Neuron (in vitro differentiated cells): ENCODE data around the gene ZNF556.
"Not testable (repeated sequence)": the region's sequence is repeated elsewhere in the genome, so short reads cannot be mapped to it uniquely, and the experiment has no call there.

Source experiments
- H2AFZ ChIP-seq: one replicate; pipeline ENCODE4 v1.6.1; 2013; ENCODE audit warnings: low read depth, mild to moderate bottlenecking, inconsistent platforms, low read length, moderate library complexity
- H3K27me3 ChIP-seq: one replicate; pipeline ENCODE4 v1.6.1; 2013; ENCODE audit warnings: low read length; ENCODE audit not compliant: insufficient read depth
- H3K36me3 ChIP-seq: one replicate; pipeline ENCODE4 v1.6.1; 2013; ENCODE audit warnings: low read length; ENCODE audit not compliant: insufficient read depth
- H3K4me1 ChIP-seq: one replicate; pipeline ENCODE4 v1.6.1; 2013; ENCODE audit warnings: low read length; ENCODE audit not compliant: insufficient read depth
- H3K4me3 ChIP-seq: 2 replicates; pipeline ENCODE4 v1.5.1; 2013; ENCODE audit warnings: mild to moderate bottlenecking, low read length, moderate library complexity
- H3K9me3 ChIP-seq: one replicate; pipeline ENCODE4 v1.6.1; 2013; ENCODE audit warnings: low read length

ZNF556 gene

DNA sequence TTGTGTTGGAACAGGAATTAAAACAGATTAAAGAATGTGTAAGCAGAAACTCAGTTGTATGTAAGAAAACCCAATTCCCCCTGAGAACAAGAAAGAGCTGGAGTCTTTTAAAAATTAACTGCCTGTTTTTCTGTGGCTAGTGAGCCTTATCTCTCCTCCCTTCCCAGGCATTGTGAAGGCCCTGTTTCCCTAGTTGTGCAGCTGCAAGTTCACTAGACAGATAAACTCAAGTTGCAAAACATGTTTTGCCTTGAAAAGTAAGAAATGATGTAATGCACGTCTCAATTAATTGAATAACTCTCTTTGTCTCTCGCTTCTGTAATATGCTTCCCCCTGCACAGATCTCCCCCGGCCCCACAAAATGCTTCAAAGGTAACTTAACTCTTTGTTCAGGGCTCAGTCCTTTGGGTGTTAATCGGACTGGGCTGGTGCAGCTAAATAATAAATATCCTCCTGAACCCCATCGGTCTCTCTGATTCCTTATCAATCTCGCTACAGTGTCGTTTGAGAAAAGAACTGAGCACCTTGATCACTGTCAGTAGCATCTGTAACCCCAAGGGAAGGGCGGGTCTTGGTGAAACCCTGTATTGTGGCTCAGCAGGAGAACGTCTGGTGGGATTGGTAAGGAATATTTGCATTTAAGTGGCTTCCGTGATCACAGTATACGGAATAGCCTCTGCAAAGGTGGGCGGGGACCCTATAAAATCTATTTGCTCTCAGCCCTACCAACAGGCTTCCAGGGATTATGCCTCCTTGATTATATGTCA lies 1.6 kb upstream of the ZNF556 start:
- Histone ChIP-seq H3K27me3 (no peaks in the 10 kb centered on the region), H3K4me3 (no peak overlapping the region), H2AFZ (no peak overlapping the region)

DNA sequence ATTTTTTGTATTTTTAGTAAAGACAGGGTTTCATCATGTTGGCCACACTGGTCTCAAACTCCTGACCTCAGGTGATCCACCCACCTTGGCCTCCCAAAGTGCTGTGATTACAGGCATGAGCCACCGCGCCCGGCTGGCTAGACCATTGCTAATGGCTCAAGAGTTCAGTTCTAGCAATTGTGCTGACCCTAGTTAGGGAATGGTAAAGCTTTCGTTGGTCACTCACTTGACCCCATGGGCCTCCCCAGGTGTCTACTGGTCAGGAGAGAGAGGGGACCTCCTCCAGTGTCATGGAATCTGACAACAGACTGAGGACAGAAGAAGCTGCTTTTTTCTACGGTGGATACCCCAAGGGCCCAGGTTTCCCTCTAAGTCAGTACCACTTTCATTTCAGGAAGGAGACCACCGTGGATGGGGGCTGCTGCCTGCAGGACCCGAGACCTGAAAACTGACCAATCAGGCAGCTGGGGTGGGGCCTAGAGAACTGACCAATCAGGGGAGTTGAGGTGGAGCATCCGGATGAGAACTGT lies 575 bp upstream of the ZNF556 start:
- no peaks in the 10 kb centered on the region for H3K36me3 ChIP-seq
- H3K4me1 ChIP-seq, result no peaks in the 10 kb centered on the region
- no peak overlapping the region for H2AFZ ChIP-seq
- no peak overlapping the region for H3K4me3 ChIP-seq
- no peaks in the 10 kb centered on the region for H3K27me3 ChIP-seq
- H3K9me3 ChIP-seq, result no peaks in the 10 kb centered on the region

More for the DNA sequence above, 1.6 kb upstream of the ZNF556 start:
- Histone ChIP-seq H3K4me1 (no peaks in the 10 kb centered on the region), H3K36me3 (no peaks in the 10 kb centered on the region), H3K9me3 (no peaks in the 10 kb centered on the region)

DNA sequence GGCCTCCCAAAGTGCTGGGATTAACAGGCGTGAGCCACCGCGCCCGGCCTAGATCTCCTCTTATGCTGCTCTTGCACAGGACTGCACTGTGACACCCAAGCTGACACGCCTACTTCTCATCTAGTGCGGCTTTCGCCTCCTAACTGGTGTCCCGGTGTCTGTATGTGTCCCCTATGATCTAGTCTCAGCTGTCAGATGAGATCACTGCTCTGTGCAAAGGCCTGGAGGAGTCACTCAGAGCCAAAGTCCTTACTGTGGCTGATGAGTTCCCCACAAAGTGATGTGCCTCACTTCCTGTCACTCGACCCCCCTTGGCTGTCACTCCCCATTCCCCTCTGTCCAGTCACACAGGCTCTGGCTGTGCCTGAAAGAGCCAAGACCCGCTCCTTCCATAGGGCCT lies 2.5 kb downstream of the ZNF556 start:
- no peaks in the 10 kb centered on the region for H3K27me3 ChIP-seq
- no peaks in the 10 kb centered on the region for H3K36me3 ChIP-seq
- H3K4me3 ChIP-seq, result no peak overlapping the region

DNA sequence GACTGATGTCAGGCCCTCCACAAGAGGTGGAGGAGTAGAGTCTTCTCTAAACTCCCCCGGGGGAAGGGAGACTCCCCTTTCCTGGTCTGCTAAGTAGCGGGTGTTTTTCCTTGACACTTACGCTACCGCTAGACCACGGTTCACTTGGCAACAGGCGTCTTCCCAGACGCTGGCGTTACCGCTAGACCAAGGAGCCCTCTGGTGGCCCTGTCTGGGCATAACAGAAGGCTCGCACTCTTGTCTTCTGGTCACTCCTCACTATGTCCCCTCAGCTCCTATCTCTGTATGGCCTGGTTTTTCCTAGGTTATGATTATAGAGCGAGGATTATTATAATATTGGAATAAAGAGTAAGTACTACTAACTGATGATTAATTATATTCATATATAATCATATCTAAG lies 5.0 kb downstream of the ZNF556 start:
- not testable (repeated sequence) for H2AFZ ChIP-seq, H3K4me3 ChIP-seq, H3K4me1 ChIP-seq, H3K9me3 ChIP-seq, H3K36me3 ChIP-seq, H3K27me3 ChIP-seq

More for the DNA sequence above, 2.5 kb downstream of the ZNF556 start:
- Histone ChIP-seq H3K4me1 (no peaks in the 10 kb centered on the region), H2AFZ (no peak overlapping the region), H3K9me3 (no peaks in the 10 kb centered on the region)

DNA sequence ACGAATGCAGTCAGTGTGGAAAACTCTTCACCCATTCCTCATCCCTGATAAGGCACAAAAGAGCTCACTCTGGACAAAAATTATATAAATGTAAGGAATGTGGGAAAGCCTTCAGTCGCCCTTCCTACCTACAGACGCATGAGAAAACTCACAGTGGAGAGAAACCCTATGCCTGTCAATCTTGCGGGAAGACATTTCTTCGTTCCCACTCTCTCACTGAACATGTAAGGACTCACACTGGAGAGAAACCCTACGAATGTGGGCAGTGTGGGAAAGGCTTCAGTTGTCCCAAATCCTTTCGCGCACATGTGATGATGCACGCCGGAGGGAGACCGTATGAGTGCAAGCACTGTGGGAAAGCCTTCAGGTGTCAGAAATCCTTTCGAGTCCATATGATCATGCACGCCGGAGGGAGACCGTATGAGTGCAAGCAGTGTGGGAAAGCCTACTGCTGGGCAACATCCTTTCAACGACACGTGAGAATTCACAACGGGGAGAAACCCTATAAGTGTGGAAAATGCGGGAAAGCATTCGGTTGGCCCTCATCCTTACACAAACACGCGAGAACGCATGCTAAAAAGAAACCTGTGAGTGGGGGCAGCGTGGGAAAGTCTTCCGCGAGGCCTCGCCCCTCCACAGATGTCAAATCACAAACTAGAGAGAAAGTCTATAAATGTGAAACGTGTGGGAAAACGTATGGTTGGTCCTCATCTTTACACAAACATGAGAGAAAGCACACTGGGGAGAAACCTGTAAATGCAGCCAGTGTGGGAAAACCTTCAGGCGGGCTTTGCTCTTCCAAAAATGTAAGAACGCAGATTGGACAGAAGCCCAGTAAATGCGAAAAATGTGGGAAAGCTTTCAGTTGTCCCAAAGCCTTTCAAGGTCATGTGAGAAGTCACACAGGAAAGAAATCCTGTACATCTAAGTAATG lies 10.5 kb downstream of the ZNF556 start:
- H2AFZ ChIP-seq, result no peak overlapping the region
- H3K4me3 ChIP-seq, result no peak overlapping the region
- no peaks in the 10 kb centered on the region for H3K27me3 ChIP-seq
- H3K4me1 ChIP-seq, result no peaks in the 10 kb centered on the region
- H3K9me3 ChIP-seq, result peaks cover 13% of the 10 kb centered on the region
- H3K36me3 ChIP-seq, result no peaks in the 10 kb centered on the region

DNA sequence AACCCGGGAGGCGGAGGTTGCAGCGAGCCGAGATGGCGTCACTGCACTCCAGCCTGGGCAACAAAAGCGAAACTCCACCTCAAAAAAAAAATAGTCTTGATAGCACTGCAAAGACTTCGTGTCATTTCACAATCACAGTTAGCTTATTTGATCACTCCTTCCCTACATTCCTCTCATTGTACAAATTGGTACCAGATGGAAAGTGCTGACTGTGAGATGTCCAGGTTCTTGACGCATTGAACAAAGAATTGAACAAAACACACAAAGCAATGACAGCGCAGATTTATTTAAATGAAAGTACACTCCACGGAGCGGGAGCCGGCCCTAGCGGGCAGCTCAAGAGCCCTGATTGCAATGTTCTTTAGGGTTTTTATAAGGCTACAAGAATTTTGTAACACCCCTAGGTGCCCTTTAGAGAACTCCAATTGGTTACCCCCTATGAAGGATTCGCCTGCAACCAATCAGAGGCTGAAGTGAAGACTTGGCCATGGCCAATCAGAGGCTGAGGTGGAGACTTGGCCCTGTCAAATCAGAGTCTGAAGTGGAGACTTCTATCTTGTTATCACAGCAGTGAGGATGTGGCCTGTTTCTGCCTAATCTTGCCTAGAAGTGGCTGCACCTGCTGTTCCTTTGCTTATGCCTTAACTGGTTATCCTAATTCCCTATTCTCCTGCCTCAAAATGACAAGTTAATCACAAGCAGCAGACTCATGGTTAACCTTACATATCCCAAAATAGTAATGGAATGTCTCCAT lies 16.7 kb downstream of the ZNF556 start:
- peaks cover 4% of the 10 kb centered on the region for H3K4me1 ChIP-seq
- no peak overlapping the region for H3K4me3 ChIP-seq
- no peaks in the 10 kb centered on the region for H3K27me3 ChIP-seq

GRCh38 chr19:2885736-2886135 lies 18.6 kb downstream of the ZNF556 start:
- Histone ChIP-seq H3K9me3 (peaks cover 5% of the 10 kb centered on the region), H3K4me1 (peaks cover 4% of the 10 kb centered on the region), H3K4me3 (no peak overlapping the region), H3K27me3 (no peaks in the 10 kb centered on the region), H3K36me3 (no peaks in the 10 kb centered on the region), H2AFZ (no peak overlapping the region)

More for the DNA sequence above, 16.7 kb downstream of the ZNF556 start:
- no peaks in the 10 kb centered on the region for H3K36me3 ChIP-seq
- H3K9me3 ChIP-seq, result peaks cover 4% of the 10 kb centered on the region
- H2AFZ ChIP-seq, result no peak overlapping the region

DNA sequence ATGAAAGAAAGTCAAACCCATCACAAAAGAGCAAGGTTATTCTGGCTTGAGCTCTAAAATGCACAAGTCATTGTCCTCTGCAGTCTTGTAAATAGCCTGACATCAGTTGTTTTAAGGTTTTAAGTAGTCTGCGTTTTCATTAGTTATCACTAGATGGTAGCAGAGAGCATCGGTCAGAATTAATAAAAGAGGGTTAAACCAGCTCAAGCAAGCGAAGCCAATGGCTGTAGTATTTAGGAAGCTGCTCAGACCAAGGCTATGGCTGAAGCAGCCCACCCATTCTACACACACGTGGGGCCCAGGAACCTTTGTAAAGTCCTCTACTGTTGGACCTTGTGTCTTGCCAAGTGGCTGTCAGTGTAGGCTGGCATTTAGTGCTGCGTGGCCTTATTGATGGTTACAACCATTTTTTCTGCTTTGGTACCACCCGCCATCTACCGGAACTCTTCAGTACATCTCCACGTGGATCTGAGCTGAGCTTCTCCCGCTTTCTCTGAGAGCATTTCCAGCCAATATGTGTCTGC lies 20.3 kb downstream of the ZNF556 start:
- Histone ChIP-seq H3K4me1 (peaks cover 4% of the 10 kb centered on the region), H2AFZ (peak overlapping the region; percentile 38), H3K4me3 (no peak overlapping the region), H3K27me3 (no peaks in the 10 kb centered on the region), H3K36me3 (no peaks in the 10 kb centered on the region), H3K9me3 (peaks cover 5% of the 10 kb centered on the region)

- H3K36me3 ChIP-seq, result no peaks in the 10 kb centered on the region
- H3K4me3 ChIP-seq, result no peak overlapping the region
- no peaks in the 10 kb centered on the region for H3K27me3 ChIP-seq
- peaks cover 5% of the 10 kb centered on the region for H3K9me3 ChIP-seq
- H2AFZ ChIP-seq, result no peak overlapping the region
- H3K4me1 ChIP-seq, result peaks cover 4% of the 10 kb centered on the region
Measured at GRCh38 chr19:2888731-2889224, 21.6 kb downstream of the ZNF556 start.

DNA sequence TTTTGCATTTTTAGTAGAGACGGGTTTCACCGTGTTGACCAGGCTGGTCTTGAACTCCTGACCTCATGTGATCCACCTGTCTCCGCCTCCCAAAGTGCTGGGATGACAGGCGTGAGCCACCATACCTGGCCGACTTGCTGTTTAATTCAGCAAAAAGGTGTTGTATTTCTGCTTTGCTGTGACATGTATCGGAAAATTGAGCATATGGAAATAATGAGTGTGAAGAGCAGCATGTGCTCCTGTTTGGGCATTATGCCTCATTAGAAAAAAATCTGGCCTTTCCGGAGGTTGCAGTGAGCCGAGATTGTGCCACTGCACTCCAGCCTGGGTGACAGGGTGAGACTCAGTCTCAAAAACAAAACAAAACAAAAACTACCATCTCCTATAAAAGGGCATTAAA lies 23.4 kb downstream of the ZNF556 start:
- not testable (repeated sequence) for H3K27me3 ChIP-seq, H2AFZ ChIP-seq, H3K4me1 ChIP-seq

GRCh38 chr19:2896694-2897093 lies 29.6 kb downstream of the ZNF556 start:
- no peaks in the 10 kb centered on the region for H3K27me3 ChIP-seq
- no peaks in the 10 kb centered on the region for H3K36me3 ChIP-seq
- H3K4me3 ChIP-seq, result no peak overlapping the region
- H3K9me3 ChIP-seq, result peaks cover 5% of the 10 kb centered on the region
- no peak overlapping the region for H2AFZ ChIP-seq
- H3K4me1 ChIP-seq, result no peaks in the 10 kb centered on the region

More for the DNA sequence above, 23.4 kb downstream of the ZNF556 start:
- not testable (repeated sequence) for H3K4me3 ChIP-seq, H3K36me3 ChIP-seq, H3K9me3 ChIP-seq
